AG04449 (cell line): ENCODE data around the gene WNT5A.

Experiments used
- CTCF ChIA-PET: fragments of 350-600 bp; formaldehyde crosslinking; extraction: SDS; loops from one replicate; lab custom pipeline; 2021; ENCODE audit warnings: antibody characterized with exemption; lab: Yijun Ruan, JAX
- POLR2A ChIA-PET: fragments of 400-600, 350-600 bp; formaldehyde crosslinking; extraction: SDS; loops from one replicate; lab custom pipeline; 2020; ENCODE audit warnings: antibody characterized with exemption, inconsistent platforms; lab: Yijun Ruan, JAX
- DNase-seq: peaks from one replicate; pipeline ENCODE4 v3.0.0-alpha.2; 2010; ENCODE audit warnings: low read depth, low spot score
- H3K4me3 ChIP-seq: 2 replicates; pipeline ENCODE4 v1.5.1; 2011; ENCODE audit warnings: low read depth, mild to moderate bottlenecking, control low read depth, low read length
- CTCF ChIP-seq: IDR thresholded peaks from one replicate; pipeline ENCODE4 v1.5.1; 2011; ENCODE audit warnings: mild to moderate bottlenecking, moderate library complexity, low read length, control low read depth, inconsistent platforms; ENCODE audit not compliant: insufficient read depth; ENCODE audit errors: missing control alignments

Gene WNT5A

GRCh38 chr3:55445551-55445950 lies 41.6 kb downstream of the WNT5A start:
- ChIA-PET POLR2A (no interaction called here), CTCF (no interaction called here)
- no peak for DNase-seq
- no peak for TF ChIP-seq CTCF
- H3K4me3 ChIP-seq, result no peak overlapping the region

GRCh38 chr3:55443346-55443745 lies 43.8 kb downstream of the WNT5A start:
- H3K4me3 ChIP-seq, result no peak overlapping the region
- TF ChIP-seq CTCF, result no peak
- no peak for DNase-seq
- ChIA-PET POLR2A (no interaction called here), CTCF (no interaction called here)

GRCh38 chr3:55442861-55443260 lies 44.2 kb downstream of the WNT5A start:
- DNase-seq, result no peak
- POLR2A ChIA-PET, result no interaction called here
- TF ChIP-seq CTCF, result no peak
- H3K4me3 ChIP-seq, result no peak overlapping the region
- CTCF ChIA-PET, result no interaction called here

GRCh38 chr3:55441499-55441898 lies 45.6 kb downstream of the WNT5A start:
- ChIA-PET POLR2A (no interaction called here), CTCF (no interaction called here)
- TF ChIP-seq CTCF, result no peak
- DNase-seq, result no peak
- H3K4me3 ChIP-seq, result no peak overlapping the region

- H3K4me3 ChIP-seq, result no peak overlapping the region
- ChIA-PET POLR2A (interaction anchor here (0.6 kb wide), 1 partner anchor 274 kb away, joined by 3 read pairs; no protein-coding TSS in a partner anchor), CTCF (interaction anchor here (0.9 to 1.0 kb wide), 2 partner anchors 11 to 14 kb away, joined by 3 read pairs; no protein-coding TSS in a partner anchor)
- DNase-seq, result no peak
- TF ChIP-seq CTCF, result no peak
These were observed 46.9 kb downstream of the WNT5A start for GRCh38 chr3:55440104-55440708.

- ChIA-PET POLR2A (no interaction called here), CTCF (interaction anchor here (0.9 kb wide), 1 partner anchor 11 kb away, joined by 3 read pairs; no protein-coding TSS in a partner anchor)
- TF ChIP-seq CTCF, result no peak
- no peak for DNase-seq
- H3K4me3 ChIP-seq, result no peak overlapping the region
These were observed 47.4 kb downstream of the WNT5A start for GRCh38 chr3:55439657-55440056.
